ENCODE data around the gene PRRG1.

GRCh38 chrX:37361596-37361995 is 12.4 kb downstream of the PRRG1 start:
- no peak for TF ChIP-seq POLR2AphosphoS5 (IDR thresholded peaks at IDR 0.05; ENCODE audit: low read depth, low read length)
- TF ChIP-seq POLR2A (IDR thresholded peaks at IDR 0.05; ENCODE audit: low read depth, low read length) = no peak
- TF ChIP-seq SPI1 (IDR thresholded peaks at IDR 0.05; ENCODE audit: low read depth, low read length) = no peak
